ENCODE results near the gene LRP1B.

Gene LRP1B

DNA sequence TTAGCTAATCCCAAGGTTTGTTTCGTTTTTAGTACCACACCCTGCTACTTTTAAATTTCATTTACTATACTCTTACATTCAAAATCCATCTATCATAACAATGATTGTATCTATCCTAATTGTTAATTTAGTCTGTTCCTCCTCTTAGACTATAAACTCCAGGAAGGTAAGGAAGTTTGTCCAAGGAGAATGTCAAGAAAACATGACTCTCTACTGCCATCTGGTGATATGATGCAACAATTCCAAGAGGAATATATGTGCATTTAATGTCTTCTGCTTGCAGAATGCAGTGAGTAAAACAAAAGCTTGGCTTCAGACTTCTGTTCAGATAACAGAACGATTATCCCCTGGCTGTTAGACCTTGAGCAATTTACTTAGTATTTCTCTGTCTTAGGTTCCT, 1267.1 kb downstream of the LRP1B start:
- DNase-seq, result no peak

DNA sequence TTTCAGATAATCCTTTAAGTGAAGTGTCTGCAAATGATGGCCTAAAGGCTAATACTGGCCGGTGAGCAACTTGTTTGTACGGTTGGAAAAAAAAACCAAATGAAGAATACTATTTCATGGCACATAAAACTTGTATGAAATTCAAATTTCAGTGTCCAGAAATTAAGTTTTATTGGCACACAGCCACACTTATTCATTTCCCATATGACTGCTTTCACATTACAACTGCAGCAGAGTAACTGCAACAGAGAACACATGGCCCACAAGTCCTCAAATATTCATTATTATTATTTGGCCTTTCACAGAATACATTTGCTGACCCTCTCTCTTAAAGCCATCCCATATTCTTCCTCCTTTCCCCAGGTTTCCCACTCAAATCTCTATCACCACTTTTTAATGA, 1268.6 kb downstream of the LRP1B start:
- DNase-seq, result no peak

DNA sequence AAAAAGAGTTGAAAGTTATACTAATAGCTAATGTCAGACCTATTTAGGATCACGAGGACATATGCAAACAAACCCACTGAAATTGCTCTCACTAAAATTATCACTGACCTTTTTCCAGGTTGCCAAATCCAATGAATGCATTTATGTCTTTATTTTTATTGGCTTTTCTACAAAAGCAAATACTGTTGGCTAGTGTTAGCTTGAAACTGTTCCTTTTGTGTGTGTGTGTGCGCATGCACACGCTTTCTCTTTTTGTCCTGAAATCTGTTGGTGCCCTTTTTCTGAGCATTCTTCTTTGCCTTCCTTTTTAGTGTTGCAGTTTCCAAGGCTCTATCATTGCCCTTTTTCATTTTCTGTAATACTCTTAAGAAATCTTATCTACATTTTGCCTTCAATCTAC, 1269.2 kb downstream of the LRP1B start:
- no peak for DNase-seq

DNA sequence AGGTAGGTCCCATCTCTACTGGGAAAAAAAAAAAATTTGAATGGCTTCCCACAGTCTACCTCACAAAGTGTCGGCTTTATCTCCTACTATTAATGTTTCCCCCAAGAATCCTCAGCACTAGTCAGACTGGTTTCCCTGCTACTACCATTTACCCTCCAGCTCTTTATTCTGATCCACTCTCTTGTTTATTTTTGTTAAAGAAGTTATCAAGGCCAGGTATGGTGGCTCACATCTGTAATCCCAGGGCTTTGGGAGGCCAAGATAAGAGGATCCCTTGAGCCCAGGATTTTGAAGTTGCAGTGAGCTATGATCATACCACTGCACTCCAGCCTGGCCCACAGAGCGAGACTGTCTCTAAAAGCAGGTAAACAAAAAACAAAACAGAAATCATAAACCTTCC, 1275.3 kb downstream of the LRP1B start:
- no peak for DNase-seq

DNA sequence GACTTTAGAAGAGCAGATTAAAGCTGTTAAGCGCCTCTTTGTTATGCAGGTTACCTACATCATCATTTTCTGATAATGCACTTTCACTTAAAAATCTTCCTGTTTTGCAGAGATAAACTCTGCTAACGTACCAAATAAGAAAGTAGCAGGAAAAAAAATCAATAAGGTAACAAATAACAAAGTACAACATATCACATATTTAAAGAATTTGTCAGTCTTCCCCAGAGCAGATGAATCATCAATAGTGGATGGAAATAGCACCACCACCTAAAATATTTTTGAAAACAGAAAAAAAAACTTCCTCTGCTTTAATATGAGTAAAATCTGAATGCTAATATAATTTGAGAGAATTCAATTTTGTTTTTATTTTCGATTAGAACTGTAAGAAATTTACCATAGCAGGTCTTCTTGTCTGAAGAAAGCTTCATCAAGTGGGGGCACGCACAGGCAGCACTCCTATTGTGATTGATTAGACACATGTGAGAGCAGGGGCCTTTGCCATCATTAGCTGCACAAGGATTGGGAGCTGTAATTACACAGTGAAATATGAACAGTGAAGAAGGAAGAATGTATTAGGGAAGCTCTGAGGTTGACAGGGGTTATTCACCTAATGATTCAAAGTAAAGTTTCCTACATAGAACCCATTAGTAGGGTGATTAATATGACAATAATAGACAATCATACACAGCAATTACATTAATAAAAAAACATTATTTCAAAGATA, 1279.4 kb downstream of the LRP1B start:
- no peak for DNase-seq

DNA sequence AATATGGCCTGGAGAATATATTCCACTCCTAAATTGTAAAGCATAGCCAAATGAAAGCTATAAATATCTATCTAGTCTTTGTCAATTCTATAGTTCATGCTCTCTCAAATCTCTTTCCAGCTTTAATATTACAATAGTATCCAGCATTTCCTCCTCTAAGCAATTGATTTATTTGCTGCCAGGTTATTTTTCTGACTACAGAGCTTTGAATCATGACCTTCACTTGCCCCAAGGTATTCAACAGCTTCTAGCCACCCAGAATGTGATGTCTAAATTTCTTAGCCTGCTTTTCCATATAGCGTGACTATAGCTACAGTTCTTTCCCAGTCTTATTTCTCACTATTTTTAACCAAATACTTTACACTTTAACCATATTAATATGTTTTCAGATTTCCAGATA, 1287.6 kb downstream of the LRP1B start:
- DNase-seq, result no peak

DNA sequence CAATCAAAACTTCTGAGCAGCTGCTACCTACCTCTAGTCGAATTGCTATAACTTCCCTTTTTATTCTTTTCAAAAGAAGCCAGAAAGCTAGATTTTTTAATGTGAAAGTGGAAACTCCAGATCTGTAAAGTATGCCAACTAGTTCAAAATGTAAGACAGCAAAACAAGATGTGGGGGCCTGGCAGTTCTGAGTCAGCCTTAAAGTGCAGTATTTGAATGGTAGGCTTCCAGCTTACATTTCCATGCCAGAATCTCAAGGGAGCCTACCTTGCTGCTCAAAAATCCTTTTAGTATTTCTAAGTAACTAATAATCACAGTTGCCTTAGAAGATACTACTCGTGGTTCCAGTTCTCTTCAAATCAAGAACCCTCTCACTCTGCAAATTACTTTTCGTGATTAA, 1288.7 kb downstream of the LRP1B start:
- no peak for DNase-seq

DNA sequence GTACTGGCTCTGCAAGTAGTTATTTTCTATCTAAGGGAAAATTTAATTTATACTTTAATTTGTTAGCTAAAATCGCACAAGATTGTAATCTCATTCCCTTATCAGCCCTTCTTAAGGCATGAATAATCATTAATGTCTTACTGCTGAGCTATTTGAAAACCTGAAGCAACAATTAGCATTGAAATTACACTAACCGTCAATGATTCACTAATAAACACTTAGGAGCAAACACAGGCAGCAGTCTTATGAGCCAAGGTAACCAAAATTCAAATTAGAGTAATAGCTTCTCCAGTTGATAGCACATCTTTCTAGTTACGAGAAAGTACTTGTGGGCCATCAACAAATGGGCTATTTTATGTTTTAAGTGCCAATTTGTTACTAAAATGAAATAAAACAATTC, 1289.7 kb downstream of the LRP1B start:
- no peak for DNase-seq

DNA sequence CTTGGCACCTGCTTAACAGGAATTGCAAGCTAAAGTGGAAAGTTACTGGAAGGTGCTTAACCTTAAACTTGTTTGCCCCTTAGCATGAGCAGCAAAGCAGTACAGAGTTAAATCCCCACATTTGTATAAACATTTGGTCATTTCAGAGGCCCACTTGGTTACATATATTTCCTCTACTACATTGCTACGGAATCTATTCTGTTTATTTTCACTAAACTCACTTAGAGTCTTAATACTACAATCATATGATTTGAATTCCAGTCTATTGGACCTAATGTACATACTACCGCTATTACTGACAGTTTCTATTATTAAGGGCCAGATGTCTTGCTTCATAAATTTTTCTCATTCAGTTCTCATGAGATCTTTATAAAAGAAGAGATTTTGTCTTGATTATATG, 1294.0 kb downstream of the LRP1B start:
- no peak for DNase-seq

DNA sequence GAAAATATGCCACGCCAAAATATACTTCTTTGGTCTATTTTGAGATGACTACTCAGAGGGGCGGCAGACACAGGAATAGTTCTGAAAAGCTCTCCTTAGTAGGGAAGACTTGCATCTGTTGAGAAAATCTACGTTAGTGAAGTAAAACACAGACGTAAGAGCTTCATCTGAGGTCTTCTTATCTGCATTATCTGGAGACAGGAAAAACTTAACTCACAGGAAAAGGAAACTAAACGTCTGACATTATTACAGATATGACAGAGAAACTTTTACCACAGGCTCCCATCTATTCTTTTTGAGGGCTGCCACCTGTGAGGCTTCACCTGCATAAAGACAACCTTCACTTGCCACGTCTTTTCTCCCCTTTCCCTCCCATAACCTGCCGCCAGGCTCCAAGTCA, 1295.7 kb downstream of the LRP1B start:
- DNase-seq, result no peak

DNA sequence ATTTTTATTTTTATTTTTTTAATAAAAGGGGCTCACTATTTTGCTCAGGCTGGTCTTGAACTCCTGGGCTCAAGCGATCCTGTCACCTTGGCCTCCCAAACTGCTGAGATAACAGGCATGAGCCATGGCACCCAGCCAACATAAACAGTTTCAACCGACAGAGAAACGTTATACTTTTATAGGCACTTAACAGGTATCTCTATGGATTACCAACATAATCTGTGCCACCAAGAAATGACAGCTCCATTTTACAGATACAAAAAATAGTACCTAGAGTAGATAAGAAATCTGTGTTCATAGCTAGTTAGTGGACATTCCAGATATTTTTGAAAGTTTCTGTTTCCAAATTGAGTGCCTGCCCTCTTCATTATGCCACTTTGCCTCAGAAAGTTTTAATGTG, 1316.7 kb downstream of the LRP1B start:
- no peak for DNase-seq

DNA sequence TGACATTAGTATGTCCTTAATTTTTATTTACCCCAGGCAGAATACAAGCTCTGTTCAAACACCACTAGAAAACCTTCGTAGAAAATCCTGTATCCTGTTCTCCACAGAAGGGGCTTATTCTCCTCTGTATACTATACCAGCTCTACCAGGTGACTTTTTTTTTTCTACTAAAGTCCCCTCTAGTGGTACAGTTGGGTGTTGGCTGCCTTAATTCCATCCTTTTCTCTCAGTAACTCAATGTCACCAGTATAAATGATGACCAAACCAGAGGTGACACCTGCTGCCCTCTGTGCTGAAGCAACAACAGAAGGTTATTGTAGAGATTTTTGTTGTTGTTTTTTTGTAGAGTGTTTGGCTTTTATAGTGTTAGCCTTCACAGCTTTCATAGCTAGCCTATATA, 1322.0 kb downstream of the LRP1B start:
- no peak for DNase-seq

DNA sequence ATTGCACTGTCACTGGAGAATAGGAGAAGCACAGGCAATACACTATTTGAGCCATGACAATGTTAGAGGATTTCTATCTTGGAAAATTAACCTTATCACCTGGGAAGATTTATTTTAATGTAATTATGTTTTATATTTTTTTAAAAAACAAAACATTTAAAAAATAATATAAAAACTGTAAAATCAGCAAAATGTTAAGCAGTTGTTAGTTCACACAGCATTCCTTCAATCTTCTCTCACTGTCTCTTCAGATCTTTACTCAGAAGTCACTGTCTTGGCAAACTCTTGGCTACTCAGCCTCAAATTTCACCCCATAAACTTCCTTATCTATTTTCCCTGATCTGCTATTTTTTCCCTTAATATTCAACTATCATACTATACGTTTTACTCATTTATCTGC, 1322.6 kb downstream of the LRP1B start:
- no peak for DNase-seq

DNA sequence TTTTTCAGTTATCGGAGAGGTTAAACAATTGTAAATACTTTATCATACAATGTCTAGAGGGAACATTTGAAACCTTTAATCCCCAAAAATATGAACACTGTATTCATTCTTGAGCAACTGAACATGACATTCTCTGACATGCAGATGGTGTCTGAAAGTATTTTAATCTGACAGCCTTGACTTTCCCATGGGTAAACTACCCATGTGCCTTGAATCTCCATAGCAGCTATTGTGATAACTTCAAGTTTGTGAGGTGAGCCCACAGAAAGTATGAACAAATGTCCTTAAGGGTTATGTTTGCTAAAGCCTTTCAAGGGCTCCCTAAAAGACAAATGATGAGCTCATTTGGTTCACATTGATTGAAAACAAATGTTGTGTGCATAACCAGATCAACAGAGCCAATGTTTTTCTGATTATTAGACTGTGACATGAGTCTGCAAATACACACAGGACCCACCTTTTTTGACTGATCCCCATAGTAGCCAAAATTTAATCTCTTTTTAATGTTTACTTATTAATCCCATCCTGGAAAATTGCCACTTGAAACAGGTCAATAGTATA, 1326.0 kb downstream of the LRP1B start:
- DNase-seq, result no peak

DNA sequence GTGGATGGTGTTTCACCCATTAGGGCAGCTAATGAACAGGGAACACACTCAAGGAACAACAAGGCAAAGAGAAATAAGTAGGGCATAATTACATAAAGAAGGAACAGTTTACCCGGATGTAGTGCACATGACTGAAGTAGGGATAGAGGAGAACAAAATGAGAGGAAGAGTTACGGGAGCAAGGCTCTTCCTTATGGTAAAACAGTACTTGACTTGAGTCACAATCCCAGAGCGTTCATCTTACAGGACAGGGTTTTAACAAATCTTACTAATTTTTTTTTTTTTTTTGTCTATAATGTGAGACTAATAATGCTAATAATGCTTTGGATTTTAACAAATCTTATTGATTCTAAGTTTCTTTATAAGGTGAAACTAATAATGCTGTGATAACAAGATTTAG, 1329.5 kb downstream of the LRP1B start:
- DNase-seq, result no peak

DNA sequence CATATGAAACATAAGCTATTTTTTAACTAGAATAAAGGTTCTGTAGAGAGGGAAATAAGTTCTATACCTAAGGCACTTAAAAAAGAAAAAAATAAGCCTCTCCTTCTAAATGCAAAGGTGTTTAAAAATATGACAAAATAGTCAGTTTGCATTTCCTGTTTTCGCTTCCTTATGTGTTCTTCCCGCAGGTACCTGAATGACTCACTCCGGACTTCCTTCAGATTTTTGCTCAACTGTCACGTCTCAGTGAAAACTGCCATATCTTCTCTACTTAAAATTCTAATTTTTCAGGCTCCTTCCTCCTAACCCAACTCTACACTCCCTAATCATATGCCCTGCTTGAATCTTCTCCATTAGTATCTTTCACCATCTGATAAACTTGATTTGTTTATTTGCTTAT, 1333.1 kb downstream of the LRP1B start:
- DNase-seq, result no peak

DNA sequence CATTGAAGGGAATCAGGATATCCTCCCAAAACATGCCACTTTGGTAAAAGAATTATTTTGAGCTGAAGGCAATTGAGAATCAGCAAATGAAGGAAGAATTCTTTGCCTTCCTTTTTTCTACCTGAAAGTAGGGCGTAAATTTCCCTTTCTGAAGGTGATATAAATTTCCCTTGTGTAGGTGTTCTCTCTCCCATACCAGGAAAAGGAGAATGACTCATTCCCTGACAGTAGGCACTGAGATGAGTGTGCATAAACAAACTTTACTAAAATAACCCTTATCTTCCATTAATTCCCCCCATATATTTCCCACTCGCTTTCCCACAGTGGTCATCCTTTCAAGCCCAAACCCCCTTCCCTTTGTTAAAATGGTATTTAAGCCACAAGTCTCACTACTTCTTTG, 1339.0 kb downstream of the LRP1B start:
- DNase-seq, result no peak

DNA sequence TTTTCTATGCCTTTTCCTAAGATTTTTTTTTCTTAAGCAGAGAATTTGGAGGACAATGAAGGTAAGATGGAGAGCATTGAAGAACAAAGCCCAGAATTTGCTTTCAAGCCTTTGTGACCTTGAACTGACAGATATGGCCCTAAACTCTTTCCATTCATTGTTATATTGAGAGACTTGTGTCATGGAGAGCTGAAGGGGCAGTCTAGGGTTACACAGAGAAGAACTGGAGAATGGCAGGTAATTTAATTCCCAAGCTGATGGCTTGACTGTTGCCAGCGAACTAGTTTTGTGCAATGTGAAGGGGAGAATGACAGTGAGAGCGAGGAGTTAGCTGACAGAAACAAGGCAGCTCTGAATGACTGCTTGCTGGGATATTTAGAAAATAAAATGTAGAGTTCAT, 1344.2 kb downstream of the LRP1B start:
- no peak for DNase-seq

DNA sequence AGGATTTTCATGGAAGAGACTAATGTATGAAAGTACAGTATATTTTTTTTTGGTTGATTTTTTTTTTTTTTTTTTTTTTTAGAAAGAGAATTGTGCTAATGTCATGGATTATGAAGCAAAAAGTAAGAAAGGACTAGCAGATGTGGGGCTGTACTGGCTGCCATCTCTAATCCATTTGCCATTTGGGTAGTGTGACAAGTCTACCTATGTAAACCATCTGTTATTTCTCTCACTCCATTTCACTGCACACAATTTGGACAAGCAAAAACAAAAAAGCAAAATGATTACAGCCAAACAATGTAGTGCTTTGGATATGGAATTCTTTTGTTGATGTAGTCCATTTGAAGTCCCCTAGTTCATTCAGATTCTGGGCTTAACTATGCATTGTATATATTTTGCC, 1355.4 kb downstream of the LRP1B start:
- no peak for DNase-seq

DNA sequence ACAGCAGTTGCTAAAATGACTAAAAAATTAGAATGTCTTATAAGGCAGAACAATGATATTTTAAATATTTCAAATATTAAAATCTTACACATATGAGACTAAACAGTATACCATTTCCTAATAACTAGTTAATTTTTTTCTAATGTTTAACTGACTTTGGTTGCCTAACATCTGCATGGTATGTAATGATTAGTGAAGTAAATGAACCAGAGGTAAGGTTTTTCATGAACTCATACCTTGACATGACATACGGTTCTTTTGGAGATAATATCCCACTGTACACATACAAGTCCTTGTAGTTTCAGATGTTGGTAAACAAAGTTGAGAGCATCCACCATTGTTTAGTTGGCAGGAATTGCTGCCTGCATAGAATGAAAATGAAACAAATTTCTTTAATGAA, 1360.2 kb downstream of the LRP1B start:
- no peak for DNase-seq

DNA sequence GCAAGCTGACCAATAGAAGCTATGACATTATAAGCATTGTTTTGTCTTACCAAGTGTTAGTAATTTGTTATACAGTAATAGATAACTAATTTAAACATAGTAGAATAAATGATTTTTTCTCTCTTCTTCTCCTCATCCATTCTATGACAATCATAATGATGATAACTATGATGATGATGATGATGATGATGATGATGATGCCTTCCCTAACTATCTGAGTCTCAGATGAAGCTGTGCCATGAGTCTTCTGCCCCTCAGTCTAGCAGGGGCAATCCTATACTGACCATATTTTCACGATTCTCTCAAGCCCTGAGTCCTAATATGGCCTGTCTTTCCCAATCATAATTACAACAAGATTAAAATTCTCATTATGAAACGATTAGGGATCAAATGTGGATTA, 1369.0 kb downstream of the LRP1B start:
- no peak for DNase-seq

DNA sequence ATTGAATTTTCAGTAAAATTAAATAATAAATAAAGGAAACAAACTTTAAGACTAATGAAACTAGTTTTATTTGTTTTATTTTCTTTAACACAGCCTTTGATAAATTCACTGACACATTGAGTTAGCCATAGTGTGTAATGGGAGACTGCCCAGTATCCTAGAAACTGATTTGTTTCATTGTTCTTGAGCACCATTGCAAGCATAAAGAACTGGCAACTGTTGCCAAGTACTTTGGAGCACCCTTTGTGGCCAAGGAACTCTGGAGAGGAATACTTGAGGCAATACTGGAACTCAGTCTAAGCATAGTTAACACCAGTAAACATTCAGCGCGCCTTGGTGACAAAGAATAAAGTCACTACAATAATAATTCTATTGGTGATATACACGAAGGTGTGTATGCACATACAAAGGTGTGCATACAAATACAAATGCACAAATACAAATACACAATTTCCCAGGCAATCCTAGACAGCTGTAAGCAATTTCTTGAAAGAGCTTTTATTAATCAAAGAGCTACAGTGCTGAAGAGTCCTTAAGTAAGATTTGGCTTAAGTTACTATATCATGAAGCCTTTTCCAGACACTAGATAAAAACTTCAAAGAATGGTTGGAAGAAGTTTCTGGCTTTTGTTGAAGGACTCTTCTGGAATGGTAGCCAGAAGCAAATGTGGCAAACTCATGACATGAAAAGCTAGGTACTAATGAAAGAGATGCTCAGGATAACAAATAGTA, 1371.2 kb downstream of the LRP1B start:
- no peak for DNase-seq

DNA sequence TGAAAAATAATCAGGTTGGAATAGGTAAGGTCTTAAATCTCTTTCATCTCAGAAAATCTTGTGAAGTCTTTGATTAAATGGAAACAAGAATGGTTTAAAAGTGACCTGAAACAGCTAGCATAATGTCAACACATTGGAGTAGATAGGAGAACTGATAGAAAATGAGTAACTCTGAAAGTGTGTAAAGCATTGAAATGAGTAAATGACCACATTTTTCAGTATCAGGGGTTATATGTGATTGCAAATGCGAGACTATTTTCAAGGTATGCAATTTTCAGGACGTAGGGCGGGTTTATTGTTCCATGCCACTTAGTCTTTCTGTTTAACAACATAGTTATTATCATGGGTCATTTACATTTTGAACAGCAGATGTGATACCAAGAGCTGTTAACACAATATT, 1383.2 kb downstream of the LRP1B start:
- no peak for DNase-seq

DNA sequence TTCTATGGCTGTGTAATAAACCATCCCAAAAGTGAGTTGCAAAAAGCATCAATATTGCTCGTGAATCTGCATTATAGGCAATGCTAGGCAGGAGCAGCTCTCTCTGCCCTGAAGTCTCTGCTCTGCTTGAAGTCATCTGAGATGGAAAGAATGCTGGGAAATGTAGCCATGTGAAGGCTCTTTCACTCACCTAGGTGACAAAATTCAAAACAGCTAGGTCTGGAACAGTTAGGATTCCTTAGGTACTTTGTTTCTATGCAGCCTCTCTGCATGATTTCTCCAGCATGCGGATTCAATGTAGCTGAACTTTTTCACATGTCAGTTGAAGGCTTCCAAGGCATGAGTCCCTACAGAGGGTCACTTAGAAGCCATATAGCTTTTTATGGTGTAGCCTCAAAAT, 1383.7 kb downstream of the LRP1B start:
- no peak for DNase-seq

DNA sequence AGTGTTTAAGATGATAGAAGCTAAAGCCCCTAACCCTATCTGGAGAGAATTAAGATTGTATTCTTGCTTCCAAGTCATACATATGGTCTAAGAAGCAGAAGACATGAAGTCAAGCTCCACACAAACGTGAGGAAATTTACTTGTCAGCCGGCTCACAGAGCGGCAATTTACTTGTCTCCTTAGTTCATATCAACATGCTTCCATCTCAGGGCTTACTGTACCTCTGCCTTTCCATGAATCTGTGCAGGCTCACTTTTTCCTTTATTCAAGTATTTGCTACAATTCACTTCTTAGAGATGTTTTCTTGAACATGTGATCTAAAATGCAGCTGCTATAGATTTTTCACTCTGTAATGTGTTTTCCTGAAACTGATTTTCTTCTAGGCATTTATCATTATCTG, 1386.4 kb downstream of the LRP1B start:
- no peak for DNase-seq

Data from CD4-positive, alpha-beta T cell treated with Interferon alpha-2 for 1 hour (primary cell).